H1 (cell line): ENCODE results near the gene NT5C1B. TPM values are rescaled to one million over a fixed set of nuclear protein-coding genes. Genes with fewer than 3 reads are reported as not detected.

Source experiments
- CBX8 ChIP-seq: fragments of 300-800, 300-1000 bp; sonication (generic); IDR thresholded peaks from 2 replicates; pipeline ENCODE4 v1.7.1; 2016; ENCODE audit warnings: low read depth, low read length, borderline replicate concordance
- CREB1 ChIP-seq: IDR thresholded peaks from 2 replicates; pipeline ENCODE4 v1.6.1; 2012; ENCODE audit warnings: inconsistent platforms
- EZH2 ChIP-seq: fragments of 200-600 bp; sonication (generic); IDR thresholded peaks from 2 replicates; pipeline ENCODE4 v1.7.1; 2012; ENCODE audit warnings: low read depth, mild to moderate bottlenecking, moderate library complexity, low read length, inconsistent platforms; ENCODE audit not compliant: severe bottlenecking
- JUN ChIP-seq: IDR thresholded peaks from 2 replicates; pipeline ENCODE4 v1.6.1; 2011; ENCODE audit warnings: low read depth, mild to moderate bottlenecking, improper control_type of control experiment, low read length
- SP1 ChIP-seq: IDR thresholded peaks from 2 replicates; pipeline ENCODE4 v1.6.1; 2011; ENCODE audit warnings: low read depth, low read length
- polyA plus RNA-seq, 7 experiments: library from polyadenylated mRNA; depleted of rRNA in 3 of 7; stranded (reverse) in 5 of 7; unstranded in 2 of 7; fragments of >200 nt in 5 of 7; fragments of 200-250 nt in 2 of 7; gene quantifications; 1 replicate in 5 of 7; 2 replicates in 1 of 7; 4 replicates in 1 of 7; pipeline versions ENCODE4 v1.2.1 to v1.2.3, GENCODE V29; 2011 to 2013; ENCODE audit warnings: missing spikeins in 2 of 7, mixed read lengths in 2 of 7
- total RNA-seq: library from RNA; stranded (reverse); fragmentation: NEBNext Ultra II Directional; extraction: Animal tissue kit (Norgen Biotek cat#: 25700); gene quantifications from 2 replicates; pipeline ENCODE4 v1.2.1, GENCODE V29; 2021

Gene NT5C1B
- total and polyA plus RNA-seq, 2 of the 8 experiments (the other 6 are each of a cell fraction or from before 2014, with no cell fraction given): not detected

DNA sequence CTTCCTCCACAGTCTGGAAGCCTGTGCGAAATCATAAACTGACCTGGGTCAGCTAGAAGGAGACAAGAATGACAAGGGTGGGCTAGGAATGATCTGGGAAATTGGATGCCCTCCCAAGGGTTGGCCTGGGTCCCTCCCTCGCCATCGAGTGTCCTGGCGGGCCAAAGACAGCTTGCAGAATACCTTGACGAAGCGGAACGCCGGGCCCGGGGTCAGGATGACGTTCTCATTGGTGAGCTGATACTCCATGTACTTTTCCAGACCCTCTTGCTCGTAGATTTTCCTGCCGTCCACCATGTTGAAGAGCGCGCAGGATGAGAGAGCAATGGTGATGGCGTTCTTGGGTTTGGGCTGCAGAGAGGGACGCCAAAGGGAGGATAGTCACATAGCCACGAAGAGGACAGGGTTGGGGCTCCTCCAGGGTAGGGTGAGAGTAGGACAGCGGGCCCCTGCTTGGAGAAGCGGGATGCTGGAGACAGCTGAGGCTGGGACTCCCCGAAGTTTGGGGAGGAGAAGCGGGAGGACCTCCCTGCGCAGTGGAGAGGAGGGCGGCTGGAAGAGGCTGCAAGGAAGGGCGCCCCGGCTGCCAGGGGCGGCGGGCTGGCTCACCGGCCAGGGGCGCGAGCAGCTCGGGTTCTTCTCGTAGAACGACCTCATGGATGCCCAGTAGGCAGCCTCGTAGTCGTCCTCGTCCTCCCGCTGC lies 5.3 kb downstream of the NT5C1B start (continued):
- TF ChIP-seq CREB1: no peak
- no peak for TF ChIP-seq SP1
- no peak for TF ChIP-seq EZH2
- TF ChIP-seq CBX8: no peak
- TF ChIP-seq JUN: no peak
- TF ChIP-seq, all 59 proteins: peak for 0
